Astrocyte of the spinal cord (primary cell): ENCODE measurements around the gene YJEFN3.

Experiments used
- DNase-seq: peaks from one replicate; pipeline ENCODE4 v3.0.0; 2011; ENCODE audit warnings: low read depth, low spot score
- H3K4me3 ChIP-seq: 2 replicates; pipeline ENCODE4 v1.5.1; 2011; ENCODE audit warnings: low read depth, mild to moderate bottlenecking, low read length, moderate library complexity
- CTCF ChIP-seq: IDR thresholded peaks from 2 replicates; pipeline ENCODE4 v1.5.1; 2012; ENCODE audit warnings: low read depth, mild to moderate bottlenecking, low read length, inconsistent platforms
- in situ Hi-C: cut with HindIII; loops from 2 replicates; pipeline ENCODE4 v1.10.0; 2017; ENCODE audit warnings: low sequenced_read_pairs

YJEFN3 gene

GRCh38 chr19:19582471-19582870 is 53.8 kb downstream of the YJEFN3 start:
- TF ChIP-seq CTCF: no peak
- no peak for DNase-seq
- in situ Hi-C loops: no loop called here
- no peak overlapping the region for H3K4me3 ChIP-seq

GRCh38 chr19:19584356-19584755 is 55.6 kb downstream of the YJEFN3 start:
- no peak overlapping the region for H3K4me3 ChIP-seq
- in situ Hi-C loops: no loop called here
- DNase-seq: no peak
- TF ChIP-seq CTCF: no peak
